ELF-1 (cell line): ENCODE results near the gene GAPVD1.
A peak's percentile ranks its signal among the peaks of the same experiment; 100 is the strongest.
"Not testable (repeated sequence)": the region's sequence is repeated elsewhere in the genome, so short reads cannot be mapped to it uniquely, and the experiment has no call there.

Source experiments
- DNase-seq: peaks from one replicate; pipeline ENCODE4 v3.0.0-alpha.2; 2016; ENCODE audit warnings: low read depth, low spot score

Gene GAPVD1

GRCh38 chr9:125372441-125373226 is 111.0 kb downstream of the GAPVD1 start:
- no peak for DNase-seq

GRCh38 chr9:125374443-125375309 is 113.0 kb downstream of the GAPVD1 start:
- DNase-seq = peak; percentile 73

GRCh38 chr9:125375820-125376219 is 114.2 kb downstream of the GAPVD1 start:
- no peak for DNase-seq

- no peak for DNase-seq
Measured at GRCh38 chr9:125376261-125377226, 114.9 kb downstream of the GAPVD1 start.

GRCh38 chr9:125377584-125378250 is 116.1 kb downstream of the GAPVD1 start:
- DNase-seq = no peak

- no peak for DNase-seq
Measured at GRCh38 chr9:125378778-125379177, 117.2 kb downstream of the GAPVD1 start.

GRCh38 chr9:125379208-125379607 is 117.6 kb downstream of the GAPVD1 start:
- no peak for DNase-seq

- DNase-seq = no peak
Measured at GRCh38 chr9:125380406-125380805, 118.8 kb downstream of the GAPVD1 start.

GRCh38 chr9:125387861-125388524 is 126.4 kb downstream of the GAPVD1 start:
- DNase-seq = peak; percentile 58

GRCh38 chr9:125388978-125389377 is 127.4 kb downstream of the GAPVD1 start:
- no peak for DNase-seq

- no peak for DNase-seq
Measured at GRCh38 chr9:125391704-125392103, 130.1 kb downstream of the GAPVD1 start.

- no peak for DNase-seq
Measured at GRCh38 chr9:125393426-125393825, 131.8 kb downstream of the GAPVD1 start.

GRCh38 chr9:125396799-125397198 is 135.2 kb downstream of the GAPVD1 start:
- no peak for DNase-seq

GRCh38 chr9:125397736-125398135 is 136.1 kb downstream of the GAPVD1 start:
- no peak for DNase-seq

GRCh38 chr9:125398243-125398642 is 136.6 kb downstream of the GAPVD1 start:
- no peak for DNase-seq

- DNase-seq = no peak
Measured at GRCh38 chr9:125399165-125399564, 137.5 kb downstream of the GAPVD1 start.

GRCh38 chr9:125399666-125400065 is 138.0 kb downstream of the GAPVD1 start:
- DNase-seq = no peak

GRCh38 chr9:125400232-125400631 is 138.6 kb downstream of the GAPVD1 start:
- DNase-seq = not testable (repeated sequence)

- DNase-seq = no peak
Measured at GRCh38 chr9:125400725-125401716, 139.4 kb downstream of the GAPVD1 start.
